ENCODE measurements around the gene RNF186.

The RNF186 gene

GRCh38 chr1:19776287-19776686 is 38.8 kb downstream of the RNF186 start:
- no peak overlapping the region for H2BK15ac ChIP-seq (replicated peaks; ENCODE audit: low read depth)
- no peak overlapping the region for H4K5ac ChIP-seq (ENCODE audit: low read length)
- no peak overlapping the region for H2AK5ac ChIP-seq (ENCODE audit: low read length)
- H3K79me2 ChIP-seq (ENCODE audit: control insufficient read depth, insufficient read depth, low read length), result no peaks in the 10 kb centered on the region
- no peak overlapping the region for H3K56ac ChIP-seq (ENCODE audit: low read length)
- H3K18ac ChIP-seq (ENCODE audit: low read length), result no peak overlapping the region
- no peak for DNase-seq
- no peak overlapping the region for H4K8ac ChIP-seq (ENCODE audit: low read depth, low read length)
- H2BK5ac ChIP-seq (ENCODE audit: low read length), result no peak overlapping the region
- no peaks in the 10 kb centered on the region for H3K36me3 ChIP-seq (ENCODE audit: control insufficient read depth, insufficient read depth, low read length)
- H3K9ac ChIP-seq (ENCODE audit: low read length), result no peak overlapping the region
- no peak overlapping the region for H2BK120ac ChIP-seq (ENCODE audit: low read depth, low read length)
- no peak overlapping the region for H3K4ac ChIP-seq (ENCODE audit: low read depth, low read length)
- no peak overlapping the region for H3K23ac ChIP-seq (ENCODE audit: low read length)
- H3K27me3 ChIP-seq (ENCODE audit: insufficient read depth, low read length, poor library complexity), result no peaks in the 10 kb centered on the region
- no peaks in the 10 kb centered on the region for H3K4me1 ChIP-seq (ENCODE audit: control insufficient read depth, low read depth, low read length)
- no peak overlapping the region for H3K27ac ChIP-seq (ENCODE audit: low read depth, low read length)
- H3K4me3 ChIP-seq (ENCODE audit: low read length), result no peak overlapping the region
- WGBS (ENCODE audit: extremely low coverage, insufficient coverage, low lambda C conversion rate), result no CpG with 5 or more reads among the region's 5 CpGs
- H3K4me2 ChIP-seq (ENCODE audit: low read length), result no peak overlapping the region
- H3K79me1 ChIP-seq (ENCODE audit: low read length), result no peaks in the 10 kb centered on the region

DNA sequence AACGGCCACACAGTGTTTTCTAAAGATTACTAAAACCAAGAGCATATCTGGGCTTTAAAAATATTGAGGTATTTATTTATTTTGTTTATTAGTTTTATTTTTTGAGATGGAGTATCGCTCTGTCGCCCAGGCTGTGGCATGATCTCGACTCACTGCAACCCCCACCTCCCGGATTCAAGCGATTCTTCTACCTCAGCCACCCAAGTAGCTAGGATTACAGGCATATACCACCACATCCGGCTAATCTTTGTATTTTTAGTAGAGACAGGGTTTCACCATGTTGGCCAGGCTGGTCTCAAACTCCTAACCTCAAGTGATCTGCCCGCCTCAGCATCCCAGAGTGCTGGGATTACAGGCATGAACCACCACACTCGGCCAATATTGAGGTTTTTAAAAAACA is 39.3 kb downstream of the RNF186 start:
- Histone ChIP-seq H4K8ac (ENCODE audit: low read depth, low read length) (no peak overlapping the region), H3K79me2 (ENCODE audit: control insufficient read depth, insufficient read depth, low read length) (no peaks in the 10 kb centered on the region)
- no CpG with 5 or more reads among the region's 9 CpGs for WGBS (ENCODE audit: extremely low coverage, insufficient coverage, low lambda C conversion rate)

DNA sequence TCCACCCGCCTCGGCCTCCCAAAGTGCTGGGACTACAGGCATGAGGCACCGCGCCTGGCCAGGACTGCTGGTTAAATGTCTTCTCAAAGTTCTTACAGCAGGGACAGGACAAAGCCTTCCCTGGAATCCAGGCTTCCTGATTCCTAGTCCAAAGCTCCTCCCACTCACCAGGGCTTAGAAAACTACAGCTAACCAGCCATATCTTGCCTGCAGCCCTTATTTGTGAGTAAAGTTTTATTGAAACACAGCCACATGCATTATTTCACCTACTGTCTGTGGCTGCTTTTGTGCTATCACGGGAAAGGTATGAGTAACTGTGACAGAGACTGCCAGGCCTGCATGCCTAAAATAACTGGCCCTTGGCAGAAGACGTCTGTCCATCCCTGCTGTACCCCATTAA is 39.8 kb downstream of the RNF186 start:
- Histone ChIP-seq H2BK5ac (ENCODE audit: low read length) (no peak overlapping the region), H3K27ac (ENCODE audit: low read depth, low read length) (no peak overlapping the region), H3K56ac (ENCODE audit: low read length) (no peak overlapping the region), H3K4me3 (ENCODE audit: low read length) (no peak overlapping the region), H3K79me2 (ENCODE audit: control insufficient read depth, insufficient read depth, low read length) (no peaks in the 10 kb centered on the region), H3K23ac (ENCODE audit: low read length) (no peak overlapping the region), H3K4me2 (ENCODE audit: low read length) (no peak overlapping the region), H3K18ac (ENCODE audit: low read length) (no peak overlapping the region), H3K27me3 (ENCODE audit: insufficient read depth, low read length, poor library complexity) (no peaks in the 10 kb centered on the region), H3K36me3 (ENCODE audit: control insufficient read depth, insufficient read depth, low read length) (no peaks in the 10 kb centered on the region), H4K8ac (ENCODE audit: low read depth, low read length) (no peak overlapping the region), H2BK120ac (ENCODE audit: low read depth, low read length) (no peak overlapping the region), H3K4ac (ENCODE audit: low read depth, low read length) (no peak overlapping the region), H3K9ac (ENCODE audit: low read length) (no peak overlapping the region), H3K4me1 (ENCODE audit: control insufficient read depth, low read depth, low read length) (no peaks in the 10 kb centered on the region), H2AK5ac (ENCODE audit: low read length) (no peak overlapping the region), H3K79me1 (ENCODE audit: low read length) (no peaks in the 10 kb centered on the region), H4K5ac (ENCODE audit: low read length) (no peak overlapping the region), H2BK15ac (replicated peaks; ENCODE audit: low read depth) (no peak overlapping the region)
- no peak for DNase-seq
- WGBS (ENCODE audit: extremely low coverage, insufficient coverage, low lambda C conversion rate), result no CpG with 5 or more reads among the region's 6 CpGs

More for the DNA sequence above, 39.3 kb downstream of the RNF186 start:
- Histone ChIP-seq H3K18ac (ENCODE audit: low read length) (no peak overlapping the region), H2BK120ac (ENCODE audit: low read depth, low read length) (no peak overlapping the region), H3K4ac (ENCODE audit: low read depth, low read length) (no peak overlapping the region), H4K5ac (ENCODE audit: low read length) (no peak overlapping the region), H3K27ac (ENCODE audit: low read depth, low read length) (no peak overlapping the region), H3K79me1 (ENCODE audit: low read length) (no peaks in the 10 kb centered on the region), H3K4me2 (ENCODE audit: low read length) (no peak overlapping the region), H3K56ac (ENCODE audit: low read length) (no peak overlapping the region), H3K4me3 (ENCODE audit: low read length) (no peak overlapping the region), H2BK5ac (ENCODE audit: low read length) (no peak overlapping the region), H3K27me3 (ENCODE audit: insufficient read depth, low read length, poor library complexity) (no peaks in the 10 kb centered on the region), H3K23ac (ENCODE audit: low read length) (no peak overlapping the region), H3K4me1 (ENCODE audit: control insufficient read depth, low read depth, low read length) (no peaks in the 10 kb centered on the region), H3K9ac (ENCODE audit: low read length) (no peak overlapping the region), H2BK15ac (replicated peaks; ENCODE audit: low read depth) (no peak overlapping the region), H2AK5ac (ENCODE audit: low read length) (no peak overlapping the region), H3K36me3 (ENCODE audit: control insufficient read depth, insufficient read depth, low read length) (no peaks in the 10 kb centered on the region)
- no peak for DNase-seq

GRCh38 chr1:19774180-19774785 is 40.8 kb downstream of the RNF186 start:
- no peaks in the 10 kb centered on the region for H3K27me3 ChIP-seq (ENCODE audit: insufficient read depth, low read length, poor library complexity)
- H3K56ac ChIP-seq (ENCODE audit: low read length), result no peak overlapping the region
- no peak overlapping the region for H3K18ac ChIP-seq (ENCODE audit: low read length)
- H4K5ac ChIP-seq (ENCODE audit: low read length), result no peak overlapping the region
- no peak overlapping the region for H3K27ac ChIP-seq (ENCODE audit: low read depth, low read length)
- H2BK15ac ChIP-seq (replicated peaks; ENCODE audit: low read depth), result no peak overlapping the region
- DNase-seq, result no peak
- H3K4me2 ChIP-seq (ENCODE audit: low read length), result no peak overlapping the region
- no peak overlapping the region for H2AK5ac ChIP-seq (ENCODE audit: low read length)
- WGBS (ENCODE audit: extremely low coverage, insufficient coverage, low lambda C conversion rate), result no CpG with 5 or more reads among the region's 6 CpGs
- H3K4me1 ChIP-seq (ENCODE audit: control insufficient read depth, low read depth, low read length), result no peaks in the 10 kb centered on the region
- H3K4ac ChIP-seq (ENCODE audit: low read depth, low read length), result no peak overlapping the region
- H3K4me3 ChIP-seq (ENCODE audit: low read length), result no peak overlapping the region
- no peak overlapping the region for H2BK5ac ChIP-seq (ENCODE audit: low read length)
- no peak overlapping the region for H2BK120ac ChIP-seq (ENCODE audit: low read depth, low read length)
- H3K79me2 ChIP-seq (ENCODE audit: control insufficient read depth, insufficient read depth, low read length), result no peaks in the 10 kb centered on the region
- H3K79me1 ChIP-seq (ENCODE audit: low read length), result no peaks in the 10 kb centered on the region
- no peak overlapping the region for H4K8ac ChIP-seq (ENCODE audit: low read depth, low read length)
- H3K23ac ChIP-seq (ENCODE audit: low read length), result no peak overlapping the region
- H3K36me3 ChIP-seq (ENCODE audit: control insufficient read depth, insufficient read depth, low read length), result no peaks in the 10 kb centered on the region
- H3K9ac ChIP-seq (ENCODE audit: low read length), result no peak overlapping the region

GRCh38 chr1:19773485-19773884 is 41.6 kb downstream of the RNF186 start:
- H3K79me1 ChIP-seq (ENCODE audit: low read length), result no peaks in the 10 kb centered on the region
- H3K27me3 ChIP-seq (ENCODE audit: insufficient read depth, low read length, poor library complexity), result no peaks in the 10 kb centered on the region
- H2BK120ac ChIP-seq (ENCODE audit: low read depth, low read length), result no peak overlapping the region
- H2BK5ac ChIP-seq (ENCODE audit: low read length), result no peak overlapping the region
- H3K56ac ChIP-seq (ENCODE audit: low read length), result no peak overlapping the region
- H3K23ac ChIP-seq (ENCODE audit: low read length), result no peak overlapping the region
- no peak overlapping the region for H2BK15ac ChIP-seq (replicated peaks; ENCODE audit: low read depth)
- H4K5ac ChIP-seq (ENCODE audit: low read length), result no peak overlapping the region
- H3K79me2 ChIP-seq (ENCODE audit: control insufficient read depth, insufficient read depth, low read length), result no peaks in the 10 kb centered on the region
- DNase-seq, result no peak
- H3K4me3 ChIP-seq (ENCODE audit: low read length), result no peak overlapping the region
- no peak overlapping the region for H2AK5ac ChIP-seq (ENCODE audit: low read length)
- H3K27ac ChIP-seq (ENCODE audit: low read depth, low read length), result no peak overlapping the region
- no peak overlapping the region for H4K8ac ChIP-seq (ENCODE audit: low read depth, low read length)
- no peak overlapping the region for H3K4ac ChIP-seq (ENCODE audit: low read depth, low read length)
- H3K9ac ChIP-seq (ENCODE audit: low read length), result no peak overlapping the region
- no peaks in the 10 kb centered on the region for H3K36me3 ChIP-seq (ENCODE audit: control insufficient read depth, insufficient read depth, low read length)
- H3K4me1 ChIP-seq (ENCODE audit: control insufficient read depth, low read depth, low read length), result peaks cover 5% of the 10 kb centered on the region
- H3K18ac ChIP-seq (ENCODE audit: low read length), result no peak overlapping the region
- H3K4me2 ChIP-seq (ENCODE audit: low read length), result no peak overlapping the region
- no CpG with 5 or more reads among the region's 4 CpGs for WGBS (ENCODE audit: extremely low coverage, insufficient coverage, low lambda C conversion rate)

GRCh38 chr1:19772053-19772452 is 43.0 kb downstream of the RNF186 start:
- peak; percentile 48 for DNase-seq
- Histone ChIP-seq H3K79me1 (ENCODE audit: low read length) (no peaks in the 10 kb centered on the region), H3K18ac (ENCODE audit: low read length) (no peak overlapping the region), H3K27ac (ENCODE audit: low read depth, low read length) (no peak overlapping the region), H3K9ac (ENCODE audit: low read length) (no peak overlapping the region), H3K56ac (ENCODE audit: low read length) (no peak overlapping the region), H2BK120ac (ENCODE audit: low read depth, low read length) (no peak overlapping the region), H3K4me2 (ENCODE audit: low read length) (no peak overlapping the region), H3K23ac (ENCODE audit: low read length) (no peak overlapping the region), H3K4me3 (ENCODE audit: low read length) (no peak overlapping the region), H3K36me3 (ENCODE audit: control insufficient read depth, insufficient read depth, low read length) (no peaks in the 10 kb centered on the region), H4K8ac (ENCODE audit: low read depth, low read length) (no peak overlapping the region), H4K5ac (ENCODE audit: low read length) (no peak overlapping the region), H2BK15ac (replicated peaks; ENCODE audit: low read depth) (no peak overlapping the region), H3K4me1 (ENCODE audit: control insufficient read depth, low read depth, low read length) (peaks cover 10% of the 10 kb centered on the region), H2AK5ac (ENCODE audit: low read length) (no peak overlapping the region), H3K79me2 (ENCODE audit: control insufficient read depth, insufficient read depth, low read length) (no peaks in the 10 kb centered on the region), H2BK5ac (ENCODE audit: low read length) (no peak overlapping the region), H3K27me3 (ENCODE audit: insufficient read depth, low read length, poor library complexity) (no peaks in the 10 kb centered on the region), H3K4ac (ENCODE audit: low read depth, low read length) (no peak overlapping the region)
- no CpG with 5 or more reads among the region's 9 CpGs for WGBS (ENCODE audit: extremely low coverage, insufficient coverage, low lambda C conversion rate)
